ENCODE data around the gene ALAD.

ALAD gene

DNA sequence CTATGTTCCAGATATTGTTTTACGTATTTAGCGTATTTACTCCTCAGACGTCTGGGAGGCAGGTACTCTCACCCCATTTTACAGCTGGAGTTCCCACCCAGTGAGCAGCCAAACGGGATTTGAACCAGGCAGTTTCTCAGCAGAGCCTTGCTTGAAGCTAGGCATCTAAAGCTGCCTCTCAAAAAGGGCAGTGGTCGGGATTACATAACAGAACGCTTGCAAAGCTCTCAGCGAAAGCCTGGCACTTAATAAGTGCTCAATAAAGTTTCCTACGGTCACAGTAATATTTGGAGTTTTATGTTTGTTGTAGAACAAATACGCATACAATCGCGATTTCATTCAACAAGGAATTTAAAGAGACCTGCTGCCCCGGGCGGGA is 52.0 kb downstream of the ALAD start:
- DNase-seq: no peak

DNA sequence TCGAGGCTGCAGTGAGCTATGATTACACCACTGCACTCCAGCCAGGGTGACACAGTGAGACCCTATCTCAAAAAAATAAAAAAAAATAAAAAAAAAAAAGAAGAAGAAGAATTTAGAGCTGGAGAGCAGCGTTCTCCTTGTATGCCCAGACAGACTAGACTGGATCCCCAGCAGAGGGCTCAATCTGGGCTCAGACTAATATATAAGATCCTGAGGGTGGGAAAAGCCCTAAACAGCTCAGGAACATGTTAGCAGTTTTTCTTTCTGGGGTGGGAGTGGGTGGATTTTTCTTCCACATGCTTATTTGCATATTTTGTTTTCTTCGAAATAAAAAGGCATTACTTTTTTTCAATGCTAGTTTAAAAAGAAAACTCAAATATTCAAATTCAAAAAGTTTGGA is 52.6 kb downstream of the ALAD start:
- no peak for DNase-seq

- DNase-seq: no peak
Measured at GRCh38 chr9:113345671-113346070, 55.4 kb downstream of the ALAD start.

GRCh38 chr9:113345190-113345589 is 55.9 kb downstream of the ALAD start:
- peak in 10 of 56 donors; percentile 3 to 43 (median 18) for DNase-seq

DNA sequence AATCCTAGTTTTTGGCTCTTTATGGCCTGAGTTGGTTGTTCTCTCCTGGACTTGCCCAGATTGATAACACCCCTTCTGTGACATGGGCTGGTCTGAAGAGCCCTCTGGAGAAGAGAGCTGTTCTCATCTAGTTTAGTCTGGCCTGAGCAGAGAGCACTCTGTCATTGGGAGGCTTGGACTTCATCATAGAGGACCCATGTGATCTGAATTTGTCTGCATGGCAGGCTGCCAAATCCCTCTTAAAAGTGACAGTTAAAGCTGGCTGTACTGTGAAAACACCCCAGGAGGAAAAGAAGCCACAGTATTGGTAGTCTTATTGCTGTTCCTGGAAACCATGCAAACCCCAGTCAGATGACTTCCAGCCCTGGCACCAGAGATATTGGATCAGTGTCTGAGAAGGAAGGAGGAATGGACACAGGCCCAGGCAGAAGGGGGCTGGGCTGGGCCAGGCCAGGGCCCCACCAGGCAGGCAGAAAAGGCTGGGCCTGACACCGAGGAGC is 57.3 kb downstream of the ALAD start:
- peak; percentile 22 to 96 (median 82) for DNase-seq

- DNase-seq: peak in 4 of 56 donors; percentile 1 to 40 (median 8)
Measured at GRCh38 chr9:113341712-113342410, 59.2 kb downstream of the ALAD start.

GRCh38 chr9:113340011-113340699 is 60.9 kb downstream of the ALAD start, which contains the start of gene WDR31:
WDR31 (minus strand) TSS chr9:113340275; CDS start chr9:113332022, 8,253 bp downstream.
- peak; percentile 13 to 90 (median 78) for DNase-seq

DNA sequence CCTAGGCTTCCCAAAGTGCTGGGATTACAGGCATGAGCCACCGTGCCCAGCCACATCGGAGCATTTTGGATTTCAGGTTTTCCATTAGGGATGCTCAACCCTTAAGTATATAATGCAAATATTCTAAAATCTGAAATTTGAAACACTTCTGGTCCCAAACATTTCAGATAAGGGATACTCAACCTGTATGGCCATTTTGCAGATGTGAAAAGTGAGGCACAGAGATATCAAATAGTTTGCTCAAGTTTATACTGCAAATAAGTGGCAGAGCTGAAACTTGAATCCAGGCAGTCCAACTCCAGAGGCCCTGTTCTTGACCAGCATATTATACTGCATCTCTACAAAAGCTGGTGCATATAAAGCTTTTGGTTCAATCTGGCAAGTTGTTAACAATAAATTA is 63.4 kb downstream of the ALAD start:
- DNase-seq: no peak

All from amygdala (tissue), 56 donors.